Measurements from ENCODE around the gene ABI3BP.

ABI3BP gene

DNA sequence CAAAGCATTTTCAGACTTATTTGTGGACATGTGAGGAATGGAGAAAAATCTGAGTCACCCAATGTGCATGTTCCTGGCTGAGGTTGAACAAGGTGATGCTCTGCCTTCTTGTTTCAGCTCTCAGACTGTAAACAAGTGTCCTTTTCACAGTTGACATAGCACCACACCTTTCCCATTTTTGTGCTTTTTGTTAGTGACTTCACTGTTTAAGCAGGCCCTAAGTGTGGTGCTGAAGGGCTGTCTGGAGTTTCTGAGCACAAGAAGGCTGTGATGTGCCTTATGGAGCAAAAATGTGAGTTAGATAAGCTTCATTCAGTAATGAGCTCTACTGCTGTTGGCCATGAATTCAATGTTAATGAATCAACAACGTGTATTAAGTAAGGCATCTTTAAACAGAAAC is 20.4 kb downstream of the ABI3BP start:
- no peak overlapping the region for H3K27ac ChIP-seq
- TF ChIP-seq, protein P1, sequence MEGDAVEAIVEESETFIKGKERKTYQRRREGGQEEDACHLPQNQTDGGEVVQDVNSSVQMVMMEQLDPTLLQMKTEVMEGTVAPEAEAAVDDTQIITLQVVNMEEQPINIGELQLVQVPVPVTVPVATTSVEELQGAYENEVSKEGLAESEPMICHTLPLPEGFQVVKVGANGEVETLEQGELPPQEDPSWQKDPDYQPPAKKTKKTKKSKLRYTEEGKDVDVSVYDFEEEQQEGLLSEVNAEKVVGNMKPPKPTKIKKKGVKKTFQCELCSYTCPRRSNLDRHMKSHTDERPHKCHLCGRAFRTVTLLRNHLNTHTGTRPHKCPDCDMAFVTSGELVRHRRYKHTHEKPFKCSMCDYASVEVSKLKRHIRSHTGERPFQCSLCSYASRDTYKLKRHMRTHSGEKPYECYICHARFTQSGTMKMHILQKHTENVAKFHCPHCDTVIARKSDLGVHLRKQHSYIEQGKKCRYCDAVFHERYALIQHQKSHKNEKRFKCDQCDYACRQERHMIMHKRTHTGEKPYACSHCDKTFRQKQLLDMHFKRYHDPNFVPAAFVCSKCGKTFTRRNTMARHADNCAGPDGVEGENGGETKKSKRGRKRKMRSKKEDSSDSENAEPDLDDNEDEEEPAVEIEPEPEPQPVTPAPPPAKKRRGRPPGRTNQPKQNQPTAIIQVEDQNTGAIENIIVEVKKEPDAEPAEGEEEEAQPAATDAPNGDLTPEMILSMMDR (conservative IDR thresholded peaks at IDR 0.05), result no peak
- no peak for TF ChIP-seq ZFX (IDR thresholded peaks at IDR 0.05)

DNA sequence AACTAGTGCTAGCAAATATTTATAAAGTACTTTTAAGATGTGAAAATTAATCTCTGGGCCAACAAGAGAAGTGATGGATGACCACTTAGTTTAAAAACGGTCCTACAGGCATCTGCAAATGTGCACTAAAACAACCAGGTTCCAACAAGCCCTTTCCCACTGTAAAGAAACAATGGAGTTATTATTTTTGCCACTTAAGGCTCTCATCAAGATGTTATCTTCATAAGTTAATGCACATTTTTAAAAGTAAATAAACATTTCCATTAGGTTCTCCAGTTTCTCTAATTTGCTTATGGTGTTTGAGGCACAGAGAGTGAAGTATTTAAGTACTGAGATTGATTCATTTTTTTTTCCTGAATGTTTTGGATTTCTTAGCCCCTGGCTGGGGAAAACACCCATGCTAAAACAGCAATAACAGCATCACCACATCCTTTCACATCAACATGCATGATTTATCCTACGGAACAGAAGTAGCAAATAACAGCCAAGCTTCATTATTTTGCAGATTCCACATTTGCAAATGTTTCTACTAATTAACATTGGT is 20.8 kb downstream of the ABI3BP start:
- no peak for TF ChIP-seq ZFX (IDR thresholded peaks at IDR 0.05)
- TF ChIP-seq, protein P1 (conservative IDR thresholded peaks at IDR 0.05), result no peak

DNA sequence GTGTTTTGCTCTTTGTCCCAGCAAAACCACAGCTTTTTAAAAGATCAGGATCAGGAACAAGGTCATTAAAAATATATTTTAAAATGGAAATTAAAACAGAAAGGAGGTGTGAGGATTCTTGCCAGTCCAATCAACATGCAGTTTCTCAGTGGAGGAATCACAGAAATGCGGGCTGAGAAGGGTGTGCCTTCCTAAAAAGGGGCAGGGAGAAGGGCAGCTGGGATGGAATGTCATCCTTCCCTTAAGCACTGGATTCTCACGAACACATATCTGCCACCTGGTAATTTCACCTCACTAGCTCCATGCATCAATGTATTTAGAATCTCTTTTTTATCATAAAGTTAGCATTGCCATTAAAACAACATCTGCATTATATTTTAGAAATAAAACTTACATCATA is 21.4 kb downstream of the ABI3BP start:
- TF ChIP-seq, protein P1 (conservative IDR thresholded peaks at IDR 0.05), result no peak
- no peak for TF ChIP-seq ZFX (IDR thresholded peaks at IDR 0.05)
- no peak overlapping the region for H3K27ac ChIP-seq

More for the DNA sequence above, 20.8 kb downstream of the ABI3BP start:
- no peak overlapping the region for H3K27ac ChIP-seq

DNA sequence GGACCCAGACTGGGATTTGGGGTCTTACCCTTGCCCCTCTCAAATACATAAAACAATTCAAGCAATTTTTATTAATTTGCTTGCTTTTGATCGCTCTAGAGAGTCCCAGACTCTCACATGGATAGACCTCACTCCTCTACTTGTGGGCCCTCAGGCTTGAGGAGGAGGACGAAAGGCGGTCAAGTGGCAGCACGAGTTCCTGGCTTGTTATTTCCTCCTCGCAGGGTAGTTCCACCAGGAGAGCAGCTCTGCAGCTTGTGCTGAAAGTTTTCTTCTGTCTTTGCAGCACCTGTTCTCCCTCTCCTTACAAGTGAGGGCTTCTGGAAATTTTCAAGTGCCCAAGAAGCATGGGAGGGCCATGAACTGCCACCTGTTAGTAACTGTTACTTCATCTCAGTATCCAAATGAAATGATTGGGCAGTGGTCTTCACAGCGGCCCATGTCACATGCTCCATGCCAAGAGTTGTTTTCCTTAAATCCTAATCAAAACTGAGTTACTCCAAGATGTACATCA is 22.7 kb downstream of the ABI3BP start:
- H3K27ac ChIP-seq, result no peak overlapping the region
- TF ChIP-seq ZFX (IDR thresholded peaks at IDR 0.05), result no peak
- TF ChIP-seq, protein P1 (conservative IDR thresholded peaks at IDR 0.05), result no peak

DNA sequence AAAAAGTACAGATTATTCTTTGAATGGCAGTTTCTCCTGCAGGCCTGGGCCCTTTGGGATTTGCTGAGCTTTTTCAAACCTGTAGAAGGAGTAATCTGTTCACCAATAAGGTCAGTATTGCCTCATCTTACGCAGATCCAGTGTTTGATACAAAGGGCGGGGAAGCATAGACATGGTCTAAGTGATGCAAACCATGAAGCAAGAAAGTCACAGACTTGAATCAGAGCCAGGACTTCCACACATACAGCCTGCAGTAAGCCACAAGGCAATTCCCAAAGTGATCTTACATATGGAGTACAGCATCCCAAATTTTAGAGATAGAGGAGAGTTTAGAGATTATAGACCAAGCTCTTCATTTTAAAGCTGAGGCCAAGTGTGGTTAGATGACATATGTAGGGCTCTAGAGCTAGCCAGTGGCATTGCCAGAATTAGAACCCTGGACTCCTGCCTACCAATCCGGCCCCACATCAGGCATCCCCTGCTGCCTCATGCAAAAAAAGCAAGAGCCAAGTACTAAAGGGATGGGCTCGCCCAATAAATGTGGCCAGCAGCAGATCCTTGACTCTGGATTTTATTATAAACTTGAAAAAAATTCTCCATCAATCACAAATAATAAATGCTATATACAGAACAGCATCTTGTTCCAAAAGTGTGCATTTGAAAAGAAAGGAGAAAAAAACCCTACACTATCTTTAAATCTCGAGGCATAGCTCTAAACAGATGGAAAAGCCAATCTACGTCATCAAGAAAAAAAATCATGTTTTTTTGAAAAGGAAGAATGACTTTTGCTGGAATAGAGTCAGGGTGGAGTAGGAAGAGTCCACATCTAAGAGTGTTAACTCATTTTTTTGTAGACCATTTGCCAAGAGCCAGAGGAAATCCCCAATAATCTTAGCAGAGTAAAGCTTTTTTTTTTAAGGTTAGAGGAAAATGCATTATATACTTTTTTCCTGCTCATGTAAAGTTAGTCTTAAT is 24.0 kb downstream of the ABI3BP start:
- H3K27ac ChIP-seq, result no peak overlapping the region
- no peak for TF ChIP-seq ZFX (IDR thresholded peaks at IDR 0.05)
- TF ChIP-seq, protein P1 (conservative IDR thresholded peaks at IDR 0.05), result no peak

DNA sequence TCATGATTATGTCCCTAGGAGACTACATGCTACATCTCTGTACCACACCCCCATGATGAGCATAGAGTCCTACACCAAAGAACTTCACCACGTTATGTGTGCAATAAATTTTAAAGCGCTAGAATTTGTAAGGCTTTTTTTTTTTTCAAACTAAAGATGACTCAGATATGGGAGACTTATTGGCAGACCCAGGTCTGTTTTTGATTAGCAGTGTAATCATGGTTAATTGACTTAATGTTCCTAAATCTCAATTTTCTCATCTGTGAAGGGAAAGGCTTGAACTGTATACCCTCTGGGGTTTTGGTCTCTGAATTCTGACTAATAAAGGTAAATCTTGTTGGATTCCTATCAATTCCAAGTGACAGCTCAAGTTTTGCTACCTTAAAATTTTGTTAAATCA is 26.4 kb downstream of the ABI3BP start:
- TF ChIP-seq ZFX (IDR thresholded peaks at IDR 0.05), result no peak
- TF ChIP-seq, protein P1 (conservative IDR thresholded peaks at IDR 0.05), result no peak
- H3K27ac ChIP-seq, result no peak overlapping the region

DNA sequence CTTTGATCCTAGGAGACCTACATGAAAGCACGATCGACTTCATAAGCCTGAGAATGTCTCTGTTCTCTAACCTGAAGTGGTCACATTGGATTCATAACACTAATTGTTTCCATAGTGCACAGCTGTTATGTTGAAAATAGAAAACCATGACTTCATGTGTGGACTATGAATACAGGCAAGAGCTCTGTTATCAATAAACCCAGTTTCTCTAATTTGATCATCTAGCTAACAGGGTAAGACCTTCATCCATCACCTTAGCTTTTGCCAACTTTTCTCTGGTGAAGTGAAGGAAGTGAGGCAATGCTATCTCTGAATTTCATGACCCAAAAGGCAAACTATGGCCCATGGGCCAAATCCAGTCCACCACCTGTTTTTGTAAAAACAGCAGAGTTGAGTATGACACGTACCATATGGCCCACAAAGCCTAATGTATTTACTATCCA is 27.2 kb downstream of the ABI3BP start:
- no peak for TF ChIP-seq ZFX (IDR thresholded peaks at IDR 0.05)
- TF ChIP-seq, protein P1 (conservative IDR thresholded peaks at IDR 0.05), result no peak
- H3K27ac ChIP-seq, result no peak overlapping the region
